DOHH2 (cell line): ENCODE measurements around the gene CCL2.

Source experiments
- H3F3A ChIP-seq: fragments of 200-600 bp; sonication (generic), shearing (Covaris generic); 2 replicates; pipeline ENCODE4 v1.6.0; 2016; ENCODE audit warnings: antibody characterized with exemption, mild to moderate bottlenecking; ENCODE audit not compliant: control insufficient read depth, insufficient read depth
- H3K27ac ChIP-seq: fragments of 200-600 bp; sonication (generic); 2 replicates; pipeline ENCODE4 v1.5.1; 2014; ENCODE audit warnings: low read depth, mild to moderate bottlenecking, low read length, moderate library complexity
- H3K27me3 ChIP-seq: fragments of 200-600 bp; sonication (generic); 2 replicates; pipeline ENCODE4 v1.6.1; 2014; ENCODE audit warnings: mild to moderate bottlenecking, low read length, mixed read lengths; ENCODE audit not compliant: control insufficient read depth
- H3K36me3 ChIP-seq: fragments of 200-600 bp; sonication (generic); 2 replicates; pipeline ENCODE4 v1.6.1; 2014; ENCODE audit warnings: mild to moderate bottlenecking, low read length, moderate library complexity, mixed read lengths; ENCODE audit not compliant: control insufficient read depth
- H3K4me1 ChIP-seq: fragments of 200-600 bp; sonication (generic); 2 replicates; pipeline ENCODE4 v1.6.1; 2014; ENCODE audit warnings: mild to moderate bottlenecking, low read length, mixed read lengths; ENCODE audit not compliant: control insufficient read depth
- H3K4me2 ChIP-seq: fragments of 200-600 bp; sonication (generic); 2 replicates; pipeline ENCODE4 v1.6.0; 2014; ENCODE audit warnings: mild to moderate bottlenecking, low read length, moderate library complexity
- H3K4me3 ChIP-seq: fragments of 200-600 bp; sonication (generic); 2 replicates; pipeline ENCODE4 v1.5.1; 2014; ENCODE audit warnings: mild to moderate bottlenecking, low read length, mixed read lengths
- H3K79me2 ChIP-seq: fragments of 200-600 bp; sonication (generic); 2 replicates; pipeline ENCODE4 v1.6.1; 2014; ENCODE audit warnings: mild to moderate bottlenecking, low read length, mixed read lengths; ENCODE audit not compliant: control insufficient read depth
- H3K9me2 ChIP-seq: fragments of 200-600 bp; sonication (generic); replicated peaks from 2 replicates; pipeline ENCODE4 v1.6.1; 2014; ENCODE audit warnings: mild to moderate bottlenecking, low read length, mixed read lengths; ENCODE audit not compliant: control insufficient read depth
- H3K9me3 ChIP-seq: fragments of 200-600 bp; sonication (generic); 2 replicates; pipeline ENCODE4 v1.6.1; 2014; ENCODE audit warnings: antibody characterized with exemption, low read length, mixed read lengths; ENCODE audit not compliant: control insufficient read depth, insufficient read depth
- H4K20me1 ChIP-seq: fragments of 200-600 bp; sonication (generic); 2 replicates; pipeline ENCODE4 v1.6.0; 2014; ENCODE audit warnings: low read depth, mild to moderate bottlenecking, antibody characterized with exemption, low read length, moderate library complexity; ENCODE audit not compliant: control insufficient read depth, insufficient read depth
- EZH2phosphoT487 ChIP-seq: fragments of 200-600 bp; sonication (generic); IDR thresholded peaks from 2 replicates; pipeline ENCODE4 v1.6.1; 2017; ENCODE audit warnings: borderline replicate concordance, mild to moderate bottlenecking, antibody characterized with exemption, low read length, moderate library complexity, mixed read lengths
- TF ChIP-seq, protein P1 (sequence below): fragments of 200-600 bp; sonication (generic); IDR thresholded peaks from one replicate; pipeline ENCODE4 v1.5.1; 2014; ENCODE audit warnings: antibody characterized with exemption, mild to moderate bottlenecking, low read depth, low read length; ENCODE audit not compliant: poor library complexity, severe bottlenecking

Gene CCL2

DNA sequence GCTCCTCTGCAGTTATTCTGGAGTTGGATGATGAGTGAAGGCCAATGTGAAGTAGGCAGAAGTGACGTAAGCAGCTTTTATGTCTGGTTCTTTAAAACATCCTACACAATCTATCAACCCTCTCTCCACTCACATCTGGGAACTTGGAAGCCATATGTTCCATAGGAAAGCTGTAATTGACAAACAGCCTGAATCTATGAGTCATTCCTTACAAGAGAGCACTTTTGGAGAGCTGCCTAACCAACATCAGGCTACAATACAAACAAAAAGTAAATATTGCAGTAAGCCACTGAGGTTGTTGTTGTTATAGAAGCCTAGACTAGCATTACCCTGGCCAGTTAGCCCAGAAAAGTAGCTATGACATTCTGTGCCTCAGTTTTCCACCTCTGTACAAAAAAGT lies 20.8 kb downstream of the CCL2 start:
- Histone ChIP-seq H3K4me3 (no peak overlapping the region), H3K9me3 (no peaks in the 10 kb centered on the region), H3K4me2 (no peak overlapping the region), H3K79me2 (no peaks in the 10 kb centered on the region), H3K4me1 (no peaks in the 10 kb centered on the region), H4K20me1 (no peaks in the 10 kb centered on the region), H3F3A (no peaks in the 10 kb centered on the region), H3K9me2 (no peaks in the 10 kb centered on the region), H3K27me3 (no peaks in the 10 kb centered on the region), H3K27ac (no peak overlapping the region), H3K36me3 (no peaks in the 10 kb centered on the region)
- TF ChIP-seq EZH2phosphoT487 = no peak

- Histone ChIP-seq H3K9me3 (no peaks in the 10 kb centered on the region), H3F3A (no peaks in the 10 kb centered on the region), H3K4me3 (no peak overlapping the region), H3K4me2 (no peak overlapping the region), H3K79me2 (no peaks in the 10 kb centered on the region), H3K27ac (no peak overlapping the region), H3K36me3 (no peaks in the 10 kb centered on the region), H3K9me2 (no peaks in the 10 kb centered on the region), H3K4me1 (no peaks in the 10 kb centered on the region), H3K27me3 (no peaks in the 10 kb centered on the region), H4K20me1 (no peaks in the 10 kb centered on the region)
- TF ChIP-seq, protein P1, sequence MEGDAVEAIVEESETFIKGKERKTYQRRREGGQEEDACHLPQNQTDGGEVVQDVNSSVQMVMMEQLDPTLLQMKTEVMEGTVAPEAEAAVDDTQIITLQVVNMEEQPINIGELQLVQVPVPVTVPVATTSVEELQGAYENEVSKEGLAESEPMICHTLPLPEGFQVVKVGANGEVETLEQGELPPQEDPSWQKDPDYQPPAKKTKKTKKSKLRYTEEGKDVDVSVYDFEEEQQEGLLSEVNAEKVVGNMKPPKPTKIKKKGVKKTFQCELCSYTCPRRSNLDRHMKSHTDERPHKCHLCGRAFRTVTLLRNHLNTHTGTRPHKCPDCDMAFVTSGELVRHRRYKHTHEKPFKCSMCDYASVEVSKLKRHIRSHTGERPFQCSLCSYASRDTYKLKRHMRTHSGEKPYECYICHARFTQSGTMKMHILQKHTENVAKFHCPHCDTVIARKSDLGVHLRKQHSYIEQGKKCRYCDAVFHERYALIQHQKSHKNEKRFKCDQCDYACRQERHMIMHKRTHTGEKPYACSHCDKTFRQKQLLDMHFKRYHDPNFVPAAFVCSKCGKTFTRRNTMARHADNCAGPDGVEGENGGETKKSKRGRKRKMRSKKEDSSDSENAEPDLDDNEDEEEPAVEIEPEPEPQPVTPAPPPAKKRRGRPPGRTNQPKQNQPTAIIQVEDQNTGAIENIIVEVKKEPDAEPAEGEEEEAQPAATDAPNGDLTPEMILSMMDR = no peak
- no peak for TF ChIP-seq EZH2phosphoT487
Measured at GRCh38 chr17:34276826-34277225, 21.7 kb downstream of the CCL2 start.

GRCh38 chr17:34283571-34283970 lies 28.5 kb downstream of the CCL2 start:
- H4K20me1 ChIP-seq = no peaks in the 10 kb centered on the region
- H3K4me2 ChIP-seq = no peak overlapping the region
- no peak overlapping the region for H3K4me3 ChIP-seq
- no peaks in the 10 kb centered on the region for H3F3A ChIP-seq
- H3K27me3 ChIP-seq = no peaks in the 10 kb centered on the region
- no peaks in the 10 kb centered on the region for H3K9me3 ChIP-seq
- no peaks in the 10 kb centered on the region for H3K4me1 ChIP-seq
- no peaks in the 10 kb centered on the region for H3K9me2 ChIP-seq
- no peaks in the 10 kb centered on the region for H3K79me2 ChIP-seq
- H3K36me3 ChIP-seq = no peaks in the 10 kb centered on the region
- no peak for TF ChIP-seq EZH2phosphoT487
- TF ChIP-seq, protein P1 = no peak
- no peak overlapping the region for H3K27ac ChIP-seq

DNA sequence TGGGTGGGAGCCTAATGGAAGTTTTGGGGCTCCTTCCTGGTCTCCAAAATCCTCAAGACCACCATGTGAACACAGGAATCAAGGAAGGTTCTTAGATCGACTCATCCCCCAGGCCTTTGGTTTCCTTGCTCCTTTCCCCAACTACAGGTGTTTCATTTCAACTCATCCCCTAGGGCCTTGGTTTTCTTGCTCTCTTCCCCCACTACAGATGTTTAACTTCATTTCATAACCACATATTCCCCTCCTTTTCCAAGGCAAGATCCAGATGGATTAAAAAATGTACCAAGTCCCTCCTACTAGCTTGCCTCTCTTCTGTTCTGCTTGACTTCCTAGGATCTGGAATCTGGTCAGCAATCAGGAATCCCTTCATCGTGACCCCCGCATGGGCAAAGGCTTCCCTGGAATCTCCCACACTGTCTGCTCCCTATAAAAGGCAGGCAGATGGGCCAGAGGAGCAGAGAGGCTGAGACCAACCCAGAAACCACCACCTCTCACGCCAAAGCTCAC lies 30.3 kb downstream of the CCL2 start, which contains the start of gene CCL11:
Gene CCL11, plus strand, starts transcription at position 457 of the 507 bp plus-strand sequence. CDS start 67 bp downstream, outside the sequence.
- no peaks in the 10 kb centered on the region for H3F3A ChIP-seq
- H3K36me3 ChIP-seq = no peaks in the 10 kb centered on the region
- H3K27ac ChIP-seq = no peak within 1 kb of the TSS
- no peak for TF ChIP-seq EZH2phosphoT487
- TF ChIP-seq, protein P1 = no peak
- H3K4me1 ChIP-seq = no peaks in the 10 kb centered on the region
- no peaks in the 10 kb centered on the region for H4K20me1 ChIP-seq
- H3K9me3 ChIP-seq = no peaks in the 10 kb centered on the region
- no peak within 1 kb of the TSS for H3K4me2 ChIP-seq
- no peak within 1 kb of the TSS for H3K4me3 ChIP-seq
- no peaks in the 10 kb centered on the region for H3K9me2 ChIP-seq
- H3K79me2 ChIP-seq = no peaks in the 10 kb centered on the region
- H3K27me3 ChIP-seq = peaks cover 2% of the 10 kb centered on the region; the same call in 1 of the 2 replicates
